DND-41 (cell line): Measurements from ENCODE around the gene KDM6A.

Experiments used
- CTCF ChIP-seq: IDR thresholded peaks from 2 replicates; pipeline ENCODE4 v1.5.1; 2012; ENCODE audit warnings: borderline replicate concordance, low read length, moderate library complexity, mild to moderate bottlenecking; ENCODE audit not compliant: poor library complexity, severe bottlenecking; ENCODE audit errors: extremely low read depth
- EZH2 ChIP-seq: IDR thresholded peaks from 3 replicates; pipeline ENCODE4 v1.6.1; 2012; ENCODE audit warnings: borderline replicate concordance, low read depth, mild to moderate bottlenecking, moderate library complexity, low read length, inconsistent platforms; ENCODE audit not compliant: severe bottlenecking

- TF ChIP-seq CTCF (no peak), EZH2 (no peak)
These were observed 27.0 kb downstream of the KDM6A start for GRCh38 chrX:44899946-44900345.
